Measurements from ENCODE around the gene LRWD1.
A peak's percentile ranks its signal among the peaks of the same experiment; 100 is the strongest.

LRWD1 gene

GRCh38 chr7:102464577-102465280 lies at the start of gene LRWD1, which contains the start of gene ALKBH4:
Gene LRWD1, plus strand, starts transcription at chr7:102464984. Its CDS starts 97 bp downstream, at chr7:102465081.
Gene ALKBH4, minus strand, starts transcription at chr7:102464863. Its CDS starts 27 bp downstream, at chr7:102464836.
- TF ChIP-seq CTCF (IDR thresholded peaks at IDR 0.05; ENCODE audit: control insufficient read depth, insufficient read depth, low read depth, low read length, missing control alignments) = no peak
- DNase-seq (ENCODE audit: low read depth) = peak; percentile 51
- H3K4me3 ChIP-seq (ENCODE audit: control insufficient read depth, low read depth, low read length) = peak within 1 kb of the TSS; percentile 75

GRCh38 chr7:102415685-102416225 lies 49.0 kb upstream of the LRWD1 start:
- DNase-seq (ENCODE audit: low read depth) = no peak
- no peak overlapping the region for H3K4me3 ChIP-seq (ENCODE audit: control insufficient read depth, low read depth, low read length)
- no peak for TF ChIP-seq CTCF (IDR thresholded peaks at IDR 0.05; ENCODE audit: control insufficient read depth, insufficient read depth, low read depth, low read length, missing control alignments)

GRCh38 chr7:102416406-102416805 lies 48.4 kb upstream of the LRWD1 start:
- TF ChIP-seq CTCF (IDR thresholded peaks at IDR 0.05; ENCODE audit: control insufficient read depth, insufficient read depth, low read depth, low read length, missing control alignments) = no peak
- no peak for DNase-seq (ENCODE audit: low read depth)
- H3K4me3 ChIP-seq (ENCODE audit: control insufficient read depth, low read depth, low read length) = no peak overlapping the region

GRCh38 chr7:102417105-102417504 lies 47.7 kb upstream of the LRWD1 start:
- H3K4me3 ChIP-seq (ENCODE audit: control insufficient read depth, low read depth, low read length) = no peak overlapping the region
- TF ChIP-seq CTCF (IDR thresholded peaks at IDR 0.05; ENCODE audit: control insufficient read depth, insufficient read depth, low read depth, low read length, missing control alignments) = no peak
- DNase-seq (ENCODE audit: low read depth) = no peak

GRCh38 chr7:102418592-102418991 lies 46.2 kb upstream of the LRWD1 start:
- no peak for TF ChIP-seq CTCF (IDR thresholded peaks at IDR 0.05; ENCODE audit: control insufficient read depth, insufficient read depth, low read depth, low read length, missing control alignments)
- no peak overlapping the region for H3K4me3 ChIP-seq (ENCODE audit: control insufficient read depth, low read depth, low read length)
- DNase-seq (ENCODE audit: low read depth) = no peak

DNA sequence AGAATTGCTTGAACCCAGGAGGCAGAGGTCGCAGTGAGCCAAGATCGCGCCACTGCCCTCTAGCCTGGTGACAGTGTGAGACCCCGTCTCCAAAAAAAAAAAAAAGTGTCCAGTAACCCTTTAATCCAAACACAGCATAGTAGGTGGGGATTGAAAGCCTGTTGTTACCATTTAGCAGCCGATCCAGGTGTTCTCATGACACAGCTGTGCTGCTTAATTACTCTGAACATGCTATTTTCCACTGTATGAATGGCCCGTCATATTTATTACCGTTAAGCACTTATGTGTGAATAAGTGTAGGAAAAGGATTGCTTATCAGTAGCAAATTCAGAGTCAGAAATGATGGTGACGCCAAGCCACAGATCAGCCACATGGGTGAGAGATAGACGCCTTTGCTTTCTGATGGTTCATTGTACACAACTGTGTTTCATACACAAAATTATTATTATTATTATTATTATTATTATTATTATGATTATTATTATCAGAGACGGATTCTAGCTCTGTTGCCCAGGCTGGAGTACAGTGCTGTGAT lies 43.0 kb upstream of the LRWD1 start:
- no peak for TF ChIP-seq CTCF (IDR thresholded peaks at IDR 0.05; ENCODE audit: control insufficient read depth, insufficient read depth, low read depth, low read length, missing control alignments)
- no peak for DNase-seq (ENCODE audit: low read depth)
- H3K4me3 ChIP-seq (ENCODE audit: control insufficient read depth, low read depth, low read length) = no peak overlapping the region
